GM18907 (cell line): Measurements from ENCODE around the gene GMCL2.
A peak's percentile ranks its signal among the peaks of the same experiment; 100 is the strongest.
"Not testable (repeated sequence)": the region's sequence is repeated elsewhere in the genome, so short reads cannot be mapped to it uniquely, and the experiment has no call there.

ENCODE experiments used
- ATAC-seq: cut with Tn5 transposase; IDR thresholded peaks from one replicate; pipeline ENCODE4 v1.9.1; 2021; ENCODE audit warnings: mild to moderate bottlenecking, moderate library complexity; ENCODE audit not compliant: unreplicated experiment

The GMCL2 gene

DNA sequence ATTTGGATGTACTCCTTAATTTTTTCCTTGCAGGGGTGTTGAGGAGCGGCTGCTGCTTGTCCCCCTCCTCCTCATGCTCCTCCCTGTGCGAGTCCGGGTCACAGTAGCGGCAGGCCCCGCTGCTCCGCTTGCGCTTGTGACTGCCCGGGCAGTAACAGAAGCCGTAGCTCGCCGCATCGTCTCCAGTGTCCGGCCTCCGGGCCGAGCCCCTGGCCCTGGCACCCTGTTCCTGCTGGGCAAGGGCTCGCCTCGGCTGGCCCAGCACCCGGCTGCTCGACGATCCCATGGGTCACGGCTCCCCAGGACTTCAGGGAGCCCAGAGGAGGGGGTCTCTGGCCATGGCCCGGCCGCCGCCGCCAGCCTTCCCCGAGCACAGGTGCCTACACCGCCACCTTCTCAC, at the start of gene GMCL2:
Gene GMCL2, minus strand, starts transcription at position 358 of the 400 bp plus-strand sequence. Its CDS starts 72 bp downstream, at position 286.
- ATAC-seq: no peak

DNA sequence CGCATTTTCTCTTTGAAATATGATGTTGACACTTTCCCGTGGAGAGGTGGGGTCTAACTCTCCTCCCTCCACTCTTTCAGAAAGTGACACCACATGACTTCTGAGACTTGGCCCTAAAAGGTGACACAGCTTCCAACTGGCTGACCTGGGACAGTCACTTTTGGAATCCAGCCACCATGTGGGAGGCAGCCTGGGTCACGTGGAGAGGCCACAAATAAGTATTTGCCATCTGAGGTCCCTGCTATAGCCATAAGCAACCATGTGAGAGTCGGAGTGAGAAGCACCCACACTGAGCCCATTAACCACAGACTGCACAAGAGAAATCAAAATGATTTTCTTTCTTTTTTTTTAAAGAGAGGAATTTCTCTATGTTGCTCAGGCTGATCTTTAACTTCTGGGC, 49.5 kb upstream of the GMCL2 start:
- ATAC-seq: no peak

- no peak for ATAC-seq
Observed at GRCh38 chr5:178236126-178236525, 49.0 kb upstream of the GMCL2 start.

GRCh38 chr5:178235588-178235974, 48.4 kb upstream of the GMCL2 start:
- no peak for ATAC-seq

GRCh38 chr5:178234750-178235587, 47.8 kb upstream of the GMCL2 start:
- peak; percentile 23 for ATAC-seq

- no peak for ATAC-seq
Observed at GRCh38 chr5:178234121-178234749, 47.1 kb upstream of the GMCL2 start.

DNA sequence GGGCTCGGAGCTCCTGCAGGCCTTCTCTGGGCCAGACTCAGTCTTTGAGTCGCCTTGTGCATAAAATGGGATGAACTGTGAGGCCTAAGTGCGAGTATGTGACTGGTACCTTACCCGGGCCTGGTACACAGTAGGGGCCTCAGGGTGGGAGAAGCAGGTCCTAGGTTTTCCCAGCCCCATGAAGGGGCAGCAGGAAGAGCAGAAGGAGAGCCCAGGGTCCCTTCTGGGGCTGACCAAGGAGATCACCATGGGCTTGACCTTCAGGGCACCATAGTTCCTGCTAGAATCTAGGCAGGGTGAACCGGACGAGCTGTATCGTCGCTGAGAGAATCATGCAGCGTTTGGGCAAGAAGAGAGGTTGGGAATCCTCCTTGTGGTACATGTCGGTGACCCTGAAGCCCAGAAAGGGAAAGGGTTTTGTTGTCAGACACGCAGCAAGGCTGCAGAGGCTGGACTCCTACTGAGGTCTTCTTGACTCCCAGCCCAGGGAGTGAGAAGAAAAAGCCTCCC, 45.8 kb upstream of the GMCL2 start:
- no peak for ATAC-seq

GRCh38 chr5:178232124-178232919, 45.2 kb upstream of the GMCL2 start, which contains the start of gene PHYKPL:
Gene PHYKPL (minus strand): TSS chr5:178232802. CDS start chr5:178232550, 252 bp downstream.
- ATAC-seq: peak; percentile 64

- ATAC-seq: no peak
Observed at GRCh38 chr5:178231539-178232123, 44.5 kb upstream of the GMCL2 start.

DNA sequence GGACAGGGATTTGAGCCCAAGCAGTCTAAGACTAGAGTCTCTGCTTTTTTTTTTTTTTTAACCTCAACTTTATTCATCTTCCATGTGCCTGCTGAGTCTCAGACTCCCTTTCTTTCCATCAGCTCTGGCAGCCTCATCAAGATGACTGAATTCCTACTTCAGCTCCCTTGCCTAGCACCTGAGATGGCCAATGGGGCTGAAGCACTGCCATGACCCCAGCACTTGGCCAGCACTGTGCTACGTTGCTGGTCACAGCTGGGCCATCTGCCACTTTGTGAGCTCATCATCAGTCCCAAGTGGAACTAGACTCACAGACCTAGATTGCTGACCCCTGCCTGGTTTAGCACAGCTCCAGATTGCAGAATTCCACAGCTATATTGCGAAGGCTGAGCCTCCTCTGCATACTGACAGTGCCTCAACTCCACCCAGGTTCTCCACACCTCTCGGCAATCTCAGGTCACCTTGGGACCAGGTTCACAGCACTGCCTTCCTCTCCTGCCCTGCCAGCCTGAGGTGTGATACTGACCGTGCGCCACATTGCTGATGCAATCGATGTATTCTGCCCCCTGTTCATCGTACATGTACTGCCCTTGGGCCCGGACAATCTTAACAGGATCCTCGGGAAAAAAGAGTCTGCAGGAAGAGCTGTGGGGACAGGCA, 43.8 kb upstream of the GMCL2 start:
- no peak for ATAC-seq

- no peak for ATAC-seq
Observed at GRCh38 chr5:178229861-178230260, 42.7 kb upstream of the GMCL2 start.

GRCh38 chr5:178229111-178229510, 41.9 kb upstream of the GMCL2 start:
- not testable (repeated sequence) for ATAC-seq

- ATAC-seq: no peak
Observed at GRCh38 chr5:178228609-178229008, 41.4 kb upstream of the GMCL2 start.

- ATAC-seq: no peak
Observed at GRCh38 chr5:178227929-178228328, 40.8 kb upstream of the GMCL2 start.

DNA sequence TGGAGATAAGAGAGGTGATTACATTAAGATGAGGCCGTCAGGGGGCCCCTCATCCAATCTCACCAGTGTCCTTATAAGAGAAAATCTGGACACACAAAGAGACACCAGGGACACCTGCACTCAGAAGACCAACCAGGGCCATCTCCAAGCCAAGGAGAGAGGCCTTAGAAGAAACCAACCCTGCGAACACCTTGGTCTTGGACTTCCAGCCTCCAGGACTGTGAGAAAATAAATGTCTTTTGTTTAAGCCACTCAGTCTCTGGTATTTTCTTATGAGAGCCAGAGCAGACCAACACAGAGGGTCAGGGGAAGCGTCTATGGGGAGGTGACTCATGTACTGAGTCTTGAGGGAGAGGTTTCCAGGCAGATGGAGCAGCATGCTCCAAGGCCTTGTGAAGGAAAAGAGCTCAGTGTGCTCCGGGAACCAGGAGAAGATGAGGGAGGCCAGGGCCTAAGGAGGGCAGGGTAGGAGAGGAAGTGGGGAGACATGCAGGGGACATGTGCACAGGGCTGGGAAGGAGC, 40.0 kb upstream of the GMCL2 start:
- no peak for ATAC-seq

GRCh38 chr5:178225174-178225573, 38.0 kb upstream of the GMCL2 start:
- ATAC-seq: no peak

GRCh38 chr5:178224403-178224802, 37.2 kb upstream of the GMCL2 start:
- ATAC-seq: no peak

DNA sequence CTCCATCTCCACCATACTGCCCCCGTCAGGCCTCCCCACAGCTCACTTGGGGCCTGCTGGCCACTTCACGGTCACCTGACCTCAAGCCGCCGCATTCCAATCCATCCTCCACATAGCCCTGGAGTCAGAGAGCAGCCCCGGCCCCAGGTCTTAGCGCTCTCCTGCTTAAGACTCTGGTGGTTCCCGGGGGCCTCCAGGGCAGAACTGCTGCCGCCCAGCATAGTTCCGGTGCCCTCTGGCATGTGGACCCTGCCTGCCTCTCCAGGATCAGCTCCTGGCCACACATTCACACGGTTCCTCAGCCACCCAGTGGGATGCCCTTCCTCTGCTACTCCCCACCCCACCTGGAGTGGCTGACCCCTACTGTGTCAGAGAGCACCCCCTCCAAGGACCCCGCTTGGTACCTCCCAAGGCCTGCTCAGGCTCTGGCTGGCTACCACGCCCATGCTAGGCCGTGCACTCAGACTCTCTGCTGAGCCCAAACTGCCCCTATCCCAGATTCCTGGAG, 36.7 kb upstream of the GMCL2 start:
- no peak for ATAC-seq

DNA sequence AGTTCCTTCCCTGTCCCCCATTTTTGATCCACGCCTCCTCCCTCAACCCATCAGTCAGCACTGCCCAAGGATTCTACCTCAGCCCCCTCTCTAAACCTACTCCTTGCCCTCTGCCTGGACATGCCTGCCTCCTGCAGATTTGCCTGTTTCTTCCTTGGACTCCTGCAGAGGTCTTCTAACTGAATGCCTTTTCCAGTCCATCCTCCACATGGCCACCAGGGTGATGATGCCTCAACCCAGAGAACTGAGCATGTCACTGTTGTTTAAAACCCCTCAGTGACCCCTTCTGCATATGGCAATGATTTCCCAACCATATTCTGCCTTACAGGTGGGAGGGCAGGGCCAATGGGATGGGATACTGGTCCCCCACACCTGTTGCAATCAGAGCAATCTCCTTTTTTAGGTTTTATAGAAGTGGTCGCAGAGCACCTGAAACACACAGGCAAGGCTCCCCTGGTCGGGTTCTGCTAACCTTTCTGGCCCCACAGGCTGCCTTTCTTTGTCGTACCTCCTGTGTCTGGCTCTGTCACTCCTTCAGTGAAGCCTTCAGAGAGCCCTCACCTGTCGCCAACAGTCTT, 36.1 kb upstream of the GMCL2 start:
- no peak for ATAC-seq

DNA sequence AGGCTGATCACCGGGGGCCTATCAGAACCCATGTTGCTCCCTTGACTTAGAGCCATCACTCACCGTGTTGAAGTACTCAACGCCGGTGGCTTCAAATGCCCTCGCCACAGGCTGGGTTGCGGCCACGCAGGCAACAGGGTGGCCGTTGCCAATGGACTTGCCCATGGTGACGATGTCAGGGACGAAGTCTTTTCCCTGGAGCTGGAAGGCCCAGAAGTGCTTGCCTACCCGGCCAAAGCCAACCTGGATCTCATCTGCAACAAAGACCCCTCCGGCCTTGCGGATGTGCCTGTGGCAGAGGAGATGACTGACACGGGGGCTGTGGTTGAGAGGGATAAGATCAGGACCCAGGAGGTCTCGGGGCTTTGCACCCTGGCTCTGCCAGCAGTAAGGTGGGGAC, 35.1 kb upstream of the GMCL2 start:
- ATAC-seq: no peak
